Renal cortex interstitium (tissue), 11 donors: Measurements from ENCODE around the gene BRD3OS. TPM values are rescaled to one million over a fixed set of nuclear protein-coding genes. Genes with fewer than 3 reads are reported as not detected.

Source experiments
- DNase-seq, 11 donors: peaks; one replicate each; pipeline ENCODE4 v3.0.0-alpha.2; 2013; ENCODE audit warnings: low read depth in 9 of 11, low spot score in 4 of 11; ENCODE audit errors: extremely low read depth in 1 of 11
- polyA plus RNA-seq, 3 donors: library from polyadenylated mRNA; unstranded; fragments of 120-200 nt; gene quantifications; one replicate each; pipeline ENCODE4 v1.2.1, GENCODE V29; 2013; ENCODE audit not compliant: insufficient read length in 3 of 3

The BRD3OS gene
- polyA plus RNA-seq, 3 donors: 22.7 to 24.0 (median 23.4) TPM

DNA sequence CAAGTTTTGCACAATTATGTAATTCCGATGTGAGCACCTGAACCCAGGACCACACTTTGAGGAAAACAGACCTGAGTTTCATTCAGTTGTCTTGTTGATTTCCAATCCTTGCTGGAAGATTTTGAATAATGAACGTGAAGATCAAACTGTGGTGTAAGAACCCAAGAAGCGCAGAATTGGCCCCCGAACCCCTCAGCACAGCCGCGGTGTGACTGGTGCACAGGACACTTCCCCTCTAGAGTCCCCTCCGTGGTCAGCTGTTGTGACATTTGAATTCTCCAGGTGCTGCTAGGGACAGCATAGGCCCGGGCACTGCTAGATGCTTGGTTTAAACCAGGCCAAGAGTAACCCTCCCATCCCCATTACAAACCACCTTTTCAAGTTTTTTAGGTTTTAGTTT lies 1.7 kb downstream of the BRD3OS start:
- no peak for DNase-seq

DNA sequence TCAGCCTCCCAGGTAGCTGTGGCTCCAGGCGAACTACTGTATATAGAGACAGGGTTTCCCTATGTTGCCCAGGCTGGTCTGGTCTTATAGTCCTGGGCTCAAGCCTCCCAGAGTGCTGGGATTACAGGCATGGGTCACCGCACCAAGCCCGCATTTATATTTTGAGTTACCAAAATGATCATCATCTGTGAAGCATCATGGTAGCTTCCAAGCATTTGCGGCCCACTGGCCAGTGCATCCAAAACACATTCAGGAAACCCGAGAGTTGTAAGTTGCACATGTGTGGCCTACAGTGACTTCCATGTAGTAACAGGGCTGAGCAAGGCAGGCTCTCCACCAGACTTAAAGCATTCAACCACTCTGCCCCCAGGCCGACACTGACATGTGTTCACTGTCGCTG lies 2.3 kb downstream of the BRD3OS start:
- no peak for DNase-seq

DNA sequence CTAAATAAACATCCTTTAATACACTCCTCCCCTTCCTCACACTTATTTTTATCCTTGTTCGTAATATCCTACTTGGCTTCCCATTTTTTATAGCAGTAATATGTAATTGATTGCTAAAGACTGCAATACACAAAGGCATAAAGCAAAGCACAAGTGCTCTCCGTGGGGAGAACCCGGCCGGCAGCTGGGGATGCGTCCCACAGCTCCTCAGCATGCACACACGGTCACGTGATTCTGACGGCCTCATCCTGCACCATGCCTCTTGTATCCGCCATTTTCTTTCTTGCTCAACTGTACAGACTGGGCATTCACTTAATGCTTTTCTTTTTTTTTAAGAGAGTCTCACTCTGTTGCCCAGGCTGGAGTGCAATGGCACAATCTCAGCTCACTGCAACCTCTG lies 2.8 kb downstream of the BRD3OS start:
- DNase-seq: no peak

DNA sequence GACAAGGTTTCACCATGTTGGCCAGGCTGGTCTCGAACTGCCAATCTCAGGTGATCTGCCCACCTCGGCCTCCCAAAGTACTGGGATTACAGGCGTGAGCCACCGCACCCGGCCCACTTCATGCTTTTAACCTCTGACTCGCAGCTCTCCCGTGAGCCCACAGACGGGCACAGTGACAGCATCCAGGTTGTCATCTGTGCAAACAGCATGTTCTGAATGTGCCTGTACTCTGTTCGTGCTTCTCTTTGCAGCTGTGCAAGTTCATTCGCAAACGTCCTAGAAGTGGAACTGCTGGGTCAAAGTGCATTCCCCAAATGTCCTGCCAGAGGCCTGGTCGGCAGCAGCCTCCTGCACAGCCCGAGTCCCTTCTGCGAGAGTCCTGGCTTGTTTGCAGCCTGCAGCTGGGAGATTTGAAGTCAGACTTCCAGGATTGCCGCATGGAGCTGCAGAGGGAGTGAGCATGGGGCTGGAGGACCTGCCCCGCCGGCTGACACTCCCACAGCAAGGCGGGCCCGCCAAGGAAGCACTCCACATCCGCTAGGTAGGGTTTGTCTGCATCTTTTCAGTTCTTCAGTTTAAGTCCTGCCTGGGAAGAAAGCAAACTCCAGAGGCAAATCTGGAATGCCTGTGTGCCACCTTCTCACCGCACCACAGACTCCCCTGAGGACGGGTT lies 3.4 kb downstream of the BRD3OS start:
- no peak for DNase-seq

DNA sequence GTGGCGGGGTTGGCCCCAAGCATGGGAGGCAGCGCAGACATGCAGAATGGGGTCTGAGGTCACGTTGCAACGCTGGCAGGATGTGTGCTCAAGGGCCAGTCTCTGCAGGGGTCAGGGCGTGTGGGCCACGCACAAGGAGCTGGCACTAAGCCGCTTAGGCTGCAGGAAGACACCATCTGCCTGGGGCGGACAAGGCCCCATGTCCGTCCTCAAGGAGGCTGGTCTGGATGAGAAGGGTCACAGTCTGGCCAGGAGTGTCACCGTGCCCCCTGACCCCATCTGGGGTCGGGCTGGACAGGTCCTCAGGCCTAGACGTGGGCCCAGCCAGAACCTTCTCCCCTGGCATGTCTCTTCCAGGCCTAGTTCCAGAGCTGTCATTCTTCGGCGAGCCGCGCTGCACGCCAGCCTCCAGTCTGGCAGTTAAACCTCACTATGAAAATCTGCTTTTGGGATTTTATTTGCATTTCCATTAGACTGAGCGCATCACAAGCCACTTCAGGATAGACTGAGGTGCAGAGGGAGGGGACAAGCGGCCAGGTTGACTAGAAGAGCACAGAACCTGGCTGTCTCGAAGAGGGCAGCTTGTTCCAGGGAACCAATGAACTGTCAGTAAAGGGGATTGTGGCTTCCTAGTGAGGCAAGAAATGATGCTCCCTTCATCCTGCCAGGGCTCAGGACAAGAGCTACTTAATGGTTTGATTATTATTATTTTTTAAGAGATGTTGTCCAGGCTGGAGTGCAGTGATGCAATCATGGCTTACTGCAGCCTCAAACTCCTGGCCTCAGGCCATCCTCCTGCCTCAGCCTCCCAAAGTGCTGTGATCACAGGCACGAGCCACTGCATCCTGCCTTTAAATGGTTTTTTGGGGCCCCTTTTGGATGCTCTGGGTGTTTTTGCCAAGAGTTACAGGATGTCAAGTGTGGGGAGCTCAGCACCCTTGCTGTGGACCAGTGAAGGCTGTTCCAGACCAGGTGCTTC lies 4.3 kb downstream of the BRD3OS start:
- no peak for DNase-seq

DNA sequence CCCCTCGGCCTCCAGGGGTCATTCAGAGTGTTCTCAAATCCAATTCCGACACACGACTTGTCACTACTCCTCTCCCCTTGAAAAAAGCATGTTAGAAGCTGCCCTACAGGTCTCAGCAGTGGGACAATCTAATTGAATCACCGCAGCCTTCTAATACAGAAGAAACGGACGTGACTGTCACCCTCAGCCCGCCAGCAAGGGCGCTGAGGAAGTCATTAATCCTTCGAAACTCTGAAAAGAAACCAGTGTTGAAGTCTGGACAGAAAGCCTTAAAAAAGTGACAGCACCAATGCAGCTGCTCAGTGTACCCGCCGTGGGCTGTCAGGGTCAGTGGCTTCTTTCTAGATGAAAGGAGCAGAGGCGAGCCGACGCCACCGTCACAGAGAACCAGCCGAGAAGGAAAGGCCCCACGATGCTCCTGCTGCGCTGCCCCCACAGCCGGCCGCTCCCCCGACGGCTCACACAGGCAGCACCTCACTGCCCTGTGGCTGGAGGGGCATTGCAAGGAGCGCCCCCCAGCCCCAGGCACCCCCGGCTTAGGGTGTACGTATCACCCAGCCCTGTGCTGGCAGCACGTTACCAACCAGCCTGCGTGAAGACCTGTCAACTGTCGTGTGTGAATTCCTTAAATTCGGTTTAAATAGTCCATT lies 5.7 kb downstream of the BRD3OS start:
- DNase-seq: no peak

DNA sequence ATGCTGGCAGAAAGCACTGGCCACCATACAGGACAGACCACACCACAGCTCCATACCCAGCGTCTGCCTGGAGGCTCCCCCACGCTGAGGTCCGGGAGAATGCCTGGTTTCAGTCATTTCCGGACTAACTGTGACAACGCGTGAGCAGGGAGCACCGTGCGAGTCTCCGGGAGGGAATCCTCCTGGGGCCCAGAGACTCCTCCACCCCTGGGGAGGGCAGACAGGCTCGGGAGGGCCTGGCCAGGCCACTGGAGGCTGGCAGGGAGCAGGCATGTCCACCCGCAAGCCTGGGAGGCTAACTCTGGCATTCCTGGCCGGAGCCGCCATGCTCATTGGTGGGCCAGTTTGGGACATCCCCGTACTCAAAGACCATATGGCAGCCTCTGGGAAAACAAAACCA lies 6.5 kb downstream of the BRD3OS start:
- no peak for DNase-seq

DNA sequence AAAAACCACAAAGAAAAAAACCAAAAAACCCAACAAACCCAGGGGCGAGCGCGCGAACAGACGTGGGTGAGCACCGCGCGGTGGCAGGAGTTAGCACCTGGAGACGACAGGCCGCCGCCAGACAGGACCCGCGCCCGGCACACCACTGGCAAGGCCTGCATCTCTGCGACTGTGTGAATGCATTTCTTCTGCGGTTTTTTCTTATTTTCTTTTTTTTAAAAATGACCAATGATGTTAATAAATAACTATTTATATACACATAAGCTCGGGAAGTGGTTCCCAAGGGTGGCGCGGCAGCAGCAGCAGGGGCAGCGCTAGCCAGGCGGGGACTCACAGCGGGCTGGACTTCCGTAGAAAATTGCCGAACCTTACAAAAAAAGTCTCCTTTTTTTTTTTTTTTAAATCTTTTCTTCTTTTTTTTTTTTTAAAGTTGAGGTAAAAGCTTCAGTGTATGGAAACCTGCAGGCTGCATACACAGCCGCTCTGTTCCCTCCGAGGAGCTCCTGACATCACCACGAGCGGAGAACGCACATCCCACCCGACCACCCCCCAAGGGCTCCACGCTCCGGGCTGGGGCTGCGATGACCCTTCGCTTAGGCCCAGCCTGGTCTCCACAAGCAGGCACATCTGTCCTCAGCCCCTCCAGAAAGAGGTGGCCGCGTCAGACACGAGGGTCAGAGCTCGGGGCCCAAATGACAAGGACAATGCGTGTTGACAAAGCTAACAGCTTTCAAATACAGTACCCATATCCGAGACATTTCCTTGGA lies 7.4 kb downstream of the BRD3OS start:
- no peak for DNase-seq

DNA sequence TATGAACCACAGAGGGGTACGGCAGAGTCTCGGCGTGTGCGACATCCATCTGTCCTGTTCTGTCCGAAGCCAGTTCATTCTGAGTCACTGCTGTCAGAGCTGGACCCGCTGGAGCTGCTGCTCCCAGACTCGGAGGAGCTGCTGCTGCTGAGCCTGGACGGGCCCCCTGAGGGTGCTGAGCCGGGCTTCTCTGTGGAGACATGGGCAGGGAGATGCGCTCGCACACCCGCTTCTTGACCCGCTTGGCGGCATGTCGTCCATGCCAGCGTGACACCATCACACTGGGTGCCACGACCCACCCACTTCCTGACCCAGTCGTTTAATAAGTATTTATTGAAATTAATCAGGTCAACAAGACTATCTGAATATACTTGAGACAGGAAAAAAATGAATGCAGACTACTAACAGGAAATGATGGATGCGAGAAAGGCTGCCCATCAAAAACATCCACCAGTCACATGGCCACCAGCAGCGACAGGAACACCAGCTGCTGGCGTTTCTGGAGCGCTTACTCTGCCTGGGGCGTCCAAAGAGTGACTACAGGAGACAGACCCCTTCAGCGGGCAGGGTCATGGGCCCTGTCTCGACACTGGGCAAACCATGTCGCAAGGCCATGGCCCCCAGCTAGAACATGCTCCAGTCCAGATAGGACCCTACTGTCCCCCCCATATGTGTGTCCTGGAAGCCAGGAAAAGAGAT lies 8.4 kb downstream of the BRD3OS start:
- no peak for DNase-seq

DNA sequence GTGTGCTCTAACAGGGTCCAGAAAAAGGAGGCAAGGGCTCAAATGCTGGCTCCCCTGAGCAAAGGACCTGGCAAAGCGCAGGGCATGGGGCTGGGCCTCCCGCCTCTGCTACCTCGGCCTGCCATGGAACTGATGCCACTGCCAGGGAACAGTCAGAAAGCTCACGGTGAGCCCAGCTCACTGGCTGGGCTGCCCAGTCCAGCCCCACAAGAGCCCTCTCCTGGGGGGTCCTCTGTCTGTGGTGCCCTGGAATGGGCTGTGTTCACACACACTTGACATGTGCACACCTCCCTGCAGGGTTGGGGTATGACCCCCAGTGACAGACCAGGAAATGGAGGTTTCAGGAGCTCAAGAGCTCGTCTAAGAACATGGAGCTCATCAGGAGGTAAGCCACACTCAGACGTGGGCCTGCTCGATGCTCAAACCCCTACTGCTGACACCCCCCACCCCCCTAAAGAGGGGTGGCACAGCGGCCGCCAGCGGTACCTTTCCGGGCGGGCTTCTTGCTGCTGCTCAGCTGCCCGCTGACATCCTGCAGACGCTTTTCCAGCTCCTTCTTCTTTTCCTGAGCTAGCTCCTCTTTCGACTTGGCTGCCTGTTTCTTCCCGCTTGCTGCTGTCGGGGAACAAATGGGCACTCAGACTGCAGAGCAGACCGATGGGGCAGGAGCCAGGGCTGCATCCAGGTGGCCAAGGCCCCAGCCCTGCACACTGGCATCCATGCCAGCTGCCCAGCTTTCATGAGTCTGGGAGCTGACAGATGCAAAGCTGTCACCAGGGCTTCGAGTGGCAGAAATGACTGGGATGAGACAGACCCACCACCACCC lies 9.1 kb downstream of the BRD3OS start:
- no peak for DNase-seq

DNA sequence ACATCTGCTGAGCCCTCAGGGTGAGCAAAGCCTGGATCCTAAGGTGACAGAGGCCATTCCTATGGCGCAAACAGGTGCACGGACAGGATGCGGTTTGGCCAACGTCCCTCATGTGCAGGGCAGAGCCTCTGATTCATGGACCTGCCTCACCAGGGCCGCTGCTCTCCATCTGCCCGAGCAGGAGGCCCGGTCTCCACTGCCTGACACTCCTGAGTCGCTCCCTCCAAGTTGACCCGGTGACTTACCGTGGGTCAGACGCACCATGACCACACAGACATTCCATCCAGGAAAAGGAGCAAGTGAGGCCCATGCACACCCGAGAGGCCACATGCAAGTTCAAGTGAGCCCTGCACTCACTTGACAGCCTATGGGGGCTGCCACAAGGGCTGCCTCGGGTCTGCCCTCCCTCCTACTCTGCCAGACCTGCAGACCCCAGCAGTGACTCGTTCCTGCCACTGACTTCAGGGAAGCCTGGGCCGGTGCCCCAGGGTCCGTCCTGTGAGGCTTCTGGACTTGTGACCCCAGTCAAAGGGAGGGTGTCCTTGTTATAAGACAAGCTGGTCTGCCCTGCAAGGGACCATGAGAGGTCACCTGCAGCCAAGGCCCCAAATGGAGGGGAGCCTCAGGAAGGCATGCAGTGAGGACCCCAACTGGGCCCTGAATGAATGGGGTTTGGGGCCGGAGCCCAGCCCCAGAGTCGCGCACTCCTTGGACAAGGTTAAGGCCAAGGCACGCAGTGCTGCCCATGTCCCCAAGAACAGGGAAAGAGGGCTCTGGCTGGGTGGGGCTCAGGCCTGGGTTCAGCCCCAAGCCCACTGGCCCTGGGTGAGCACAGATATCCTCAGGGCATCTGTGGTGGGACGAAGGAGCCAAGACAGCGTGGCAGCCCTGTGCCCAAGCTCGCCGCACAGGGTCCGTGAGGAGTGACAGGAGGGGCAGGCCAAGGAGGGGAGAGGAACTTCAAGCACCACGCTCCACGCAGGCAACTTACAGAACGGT lies 10.1 kb downstream of the BRD3OS start:
- DNase-seq: no peak

DNA sequence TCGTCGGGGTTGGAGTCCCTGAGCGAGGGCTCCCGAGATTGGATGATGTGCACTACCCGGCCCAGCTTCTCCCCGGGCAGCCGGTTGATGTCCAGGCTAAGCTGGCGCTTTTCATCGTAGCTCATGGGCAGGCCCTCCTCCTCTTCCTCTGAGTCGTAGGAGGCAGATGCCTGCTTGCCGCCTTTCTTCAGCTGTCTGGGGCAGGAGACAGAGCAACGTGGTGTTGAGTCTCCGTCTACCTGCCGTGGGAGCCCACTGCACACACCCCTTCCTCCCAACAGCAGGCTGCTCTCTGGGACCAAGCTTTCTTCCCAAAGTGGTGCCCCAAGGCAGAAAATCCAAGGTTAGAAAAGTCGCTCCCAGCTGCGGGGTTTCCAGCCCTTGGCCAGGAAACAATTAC lies 10.8 kb downstream of the BRD3OS start:
- DNase-seq: no peak

DNA sequence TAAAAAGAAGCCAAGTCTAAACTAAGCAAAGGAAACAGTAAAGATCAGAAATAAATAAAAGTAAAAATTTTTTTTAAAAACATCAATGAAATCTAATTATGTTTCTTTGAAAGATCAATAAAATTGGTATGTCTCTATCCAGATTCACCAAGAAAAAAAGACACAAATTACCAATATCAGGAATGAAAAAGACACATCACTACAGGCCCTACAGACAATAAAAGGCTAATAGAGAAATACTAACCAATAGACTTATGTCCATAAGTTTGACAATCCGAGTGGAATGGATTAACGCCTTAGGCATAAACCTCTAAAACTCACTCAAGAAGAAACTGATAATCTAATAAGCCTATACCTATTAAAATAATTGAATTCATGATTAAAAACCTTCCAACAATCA lies 12.4 kb downstream of the BRD3OS start:
- DNase-seq: no peak

DNA sequence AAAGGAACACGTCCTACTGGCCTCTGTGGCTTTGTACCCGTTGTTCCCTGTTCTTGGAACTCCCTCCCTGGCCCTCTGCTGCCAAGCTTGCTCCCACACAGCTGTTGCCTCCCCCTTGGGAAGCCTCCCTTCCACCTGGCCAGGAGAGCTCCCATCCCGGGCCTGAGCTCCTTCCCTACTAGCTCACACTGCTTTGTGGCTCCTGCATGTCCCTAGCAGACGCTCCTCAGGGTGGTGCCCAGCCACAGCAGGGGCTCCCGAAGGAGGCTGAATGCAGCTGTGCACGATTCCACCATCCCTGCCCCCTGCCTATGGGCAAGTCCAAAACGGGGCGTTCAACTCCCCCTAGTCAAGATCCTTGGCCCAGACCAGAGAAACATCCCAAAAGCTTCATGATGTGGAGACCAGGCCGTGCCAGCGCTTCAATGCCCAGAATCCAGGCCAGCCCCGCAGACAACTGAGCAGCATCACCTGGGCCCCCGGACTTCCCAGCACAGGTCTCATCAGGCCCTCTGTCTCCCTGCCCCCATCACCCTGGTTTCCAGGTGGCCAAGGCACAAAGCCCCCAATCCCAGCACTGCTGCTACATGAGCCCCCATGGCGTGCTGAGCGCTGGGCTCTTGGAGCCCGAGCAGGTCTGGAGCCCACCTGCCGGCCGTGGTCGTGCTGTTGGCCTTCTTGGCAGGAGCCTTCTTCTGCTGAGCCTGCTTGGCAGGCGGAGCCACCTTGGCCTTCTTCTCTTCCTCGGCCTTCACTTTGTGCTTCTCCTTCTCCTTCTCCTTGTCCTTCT lies 14.3 kb downstream of the BRD3OS start:
- no peak for DNase-seq

DNA sequence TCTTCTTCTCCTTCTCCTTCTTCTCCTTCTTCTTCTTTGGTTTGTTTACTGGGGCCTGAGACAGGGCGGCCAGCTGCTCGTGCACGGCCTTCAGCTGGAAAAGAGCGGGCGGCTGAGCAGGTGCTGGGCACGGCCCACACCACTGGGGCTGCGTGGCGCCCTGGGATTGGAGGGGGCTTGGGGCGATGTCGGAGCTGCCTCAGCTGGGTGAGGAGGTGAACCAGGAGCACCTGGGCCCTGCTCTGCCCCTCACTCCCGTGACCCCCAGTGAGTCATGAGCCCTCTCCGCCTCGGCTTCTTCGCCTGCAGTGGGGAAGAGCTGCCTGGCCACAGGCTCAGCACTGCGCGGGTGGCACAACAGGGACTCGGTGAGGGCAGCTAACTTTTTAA lies 14.9 kb downstream of the BRD3OS start:
- DNase-seq: no peak
